ENCODE results near the gene ATP13A5. TPM values are rescaled to one million over a fixed set of nuclear protein-coding genes. Genes with fewer than 3 reads are reported as not detected.

The ATP13A5 gene
- total RNA-seq, 1 experiment from 2014 or later = not detected

- peak overlapping the region; percentile 80 to 95 (median 89) for H3K27ac Mint-ChIP-seq
- no peak overlapping the region for H2BK15ac ChIP-seq (ENCODE audit: low read depth, low read length)
- peak overlapping the region; percentile 56 for H3K27ac ChIP-seq (ENCODE audit: insufficient read length, low read depth, low read length)
- H3K23ac ChIP-seq (ENCODE audit: insufficient read length, low read depth, low read length) = no peak overlapping the region
- no peak overlapping the region for H3K4ac ChIP-seq (ENCODE audit: low read depth, low read length)
- no peak overlapping the region for H2BK5ac ChIP-seq (ENCODE audit: insufficient read length, low read length)
- no peak overlapping the region for H3K56ac ChIP-seq (ENCODE audit: insufficient read length, low read depth, low read length)
- no peaks in the 10 kb centered on the region for H3K9me3 Mint-ChIP-seq
- H3K9ac ChIP-seq (ENCODE audit: extremely low read depth, insufficient read length, low read length) = no peak overlapping the region
- no peak overlapping the region for H4K91ac ChIP-seq (ENCODE audit: insufficient read length, low read depth, low read length)
- H2BK120ac ChIP-seq (ENCODE audit: low read depth, low read length, poor library complexity, severe bottlenecking) = no peak overlapping the region
- WGBS (ENCODE audit: extremely low coverage, insufficient read length, low lambda C conversion rate) = no CpG with 5 or more reads among the region's 3 CpGs
- no peaks in the 10 kb centered on the region; the same call in 1 of the 2 replicates for H3K27me3 Mint-ChIP-seq (ENCODE audit: low read depth)
- H3K4me1 Mint-ChIP-seq = peaks cover 42 to 51% of the 10 kb centered on the region in 2 experiments
- no peak overlapping the region for H4K5ac ChIP-seq (ENCODE audit: insufficient read length, low read depth, low read length)
- no peak overlapping the region for H2AFZ ChIP-seq (ENCODE audit: low read length)
- no peaks in the 10 kb centered on the region for H3K79me2 ChIP-seq (ENCODE audit: insufficient read depth, low read length)
- H2BK12ac ChIP-seq (ENCODE audit: insufficient read length, low read depth, low read length) = no peak overlapping the region
- H3K27me3 ChIP-seq (ENCODE audit: insufficient read depth, low read length) = no peaks in the 10 kb centered on the region
- no peaks in the 10 kb centered on the region for H3K23me2 ChIP-seq (ENCODE audit: insufficient read length, low read depth, low read length, poor library complexity, severe bottlenecking)
- H3K4me1 ChIP-seq (ENCODE audit: insufficient read depth, low read length) = peaks cover 12% of the 10 kb centered on the region
- DNase-seq = no peak
- H3T11ph ChIP-seq (ENCODE audit: low read length) = no peak overlapping the region
- H3K36me3 Mint-ChIP-seq (ENCODE audit: insufficient read depth in 1 of 3, low read depth in 3 of 3) = no peaks in the 10 kb centered on the region
- TF ChIP-seq CTCF (conservative IDR thresholded peaks at IDR 0.05) = no peak
- no peak overlapping the region for H2BK20ac ChIP-seq (ENCODE audit: low read depth, low read length, poor library complexity, severe bottlenecking)
- H4K20me1 ChIP-seq (ENCODE audit: control insufficient read depth, insufficient read depth, insufficient read length) = no peaks in the 10 kb centered on the region
- no peaks in the 10 kb centered on the region for H3K9me3 ChIP-seq (ENCODE audit: control insufficient read depth, low read depth, low read length)
- H3K79me1 ChIP-seq (ENCODE audit: insufficient read depth, low read depth, low read length, poor library complexity, severe bottlenecking) = no peaks in the 10 kb centered on the region
- H3K4me3 Mint-ChIP-seq = no peak overlapping the region
- H4K8ac ChIP-seq (replicated peaks; ENCODE audit: insufficient read length, low read depth, low read length) = no peak overlapping the region
- H3K18ac ChIP-seq (ENCODE audit: insufficient read length, low read depth, low read length) = no peak overlapping the region
- no peak overlapping the region for H3K14ac ChIP-seq (ENCODE audit: insufficient read depth, low read length)
- H2AK5ac ChIP-seq (ENCODE audit: insufficient read length, low read length) = no peak overlapping the region
- peak overlapping the region; percentile 8 for H3K4me2 ChIP-seq (ENCODE audit: insufficient read depth, insufficient read length, low read length)
These were observed 29.9 kb downstream of the ATP13A5 start for GRCh38 chr3:193348686-193349085.
